HEK293 (cell line): Measurements from ENCODE around the gene PRDM11.

Experiments used
- CTCF ChIA-PET: fragments of 350-600 bp; formaldehyde crosslinking; extraction: SDS; loops from one replicate; lab custom pipeline; 2021; ENCODE audit warnings: antibody characterized with exemption; lab: Yijun Ruan, JAX
- POLR2A ChIA-PET: fragments of 300-600 bp; formaldehyde crosslinking; extraction: SDS; loops from one replicate; lab custom pipeline; 2020; ENCODE audit warnings: antibody characterized with exemption, inconsistent platforms; lab: Yijun Ruan, JAX
- H3K27ac ChIP-seq: fragments of 200-500 bp; sonication (Bioruptor generic); 2 replicates; pipeline ENCODE4 v1.5.1; 2014; ENCODE audit warnings: low read depth, low read length, control low read depth, inconsistent platforms; ENCODE audit errors: extremely low read depth
- H3K36me3 ChIP-seq, 2 experiments: fragments of 200-500 bp in 1 of 2; sonication (Bioruptor generic) in 1 of 2; 1 replicate in 1 of 2; 2 replicates in 1 of 2; pipeline ENCODE4 v1.5.1; 2014 to 2017; ENCODE audit warnings: inconsistent platforms in 2 of 2, low read length in 2 of 2; ENCODE audit not compliant: control insufficient read depth in 2 of 2, insufficient read depth in 1 of 2
- H3K4me1 ChIP-seq: fragments of 200-500 bp; sonication (Bioruptor generic); 2 replicates; pipeline ENCODE4 v1.5.1; 2014; ENCODE audit warnings: mild to moderate bottlenecking, low read length, inconsistent platforms; ENCODE audit not compliant: control insufficient read depth, insufficient read depth
- H3K4me3 ChIP-seq: 2 replicates; pipeline ENCODE4 v1.5.1; 2011; ENCODE audit warnings: low read depth, mild to moderate bottlenecking, control low read depth, low read length, moderate library complexity
- H3K9me3 ChIP-seq: fragments of 200-500 bp; sonication (Bioruptor generic); 2 replicates; pipeline ENCODE4 v1.5.1; 2014; ENCODE audit warnings: low read depth, low read length, inconsistent platforms; ENCODE audit not compliant: control insufficient read depth, insufficient read depth
- CTCF ChIP-seq: fragments of 450-650 bp; formaldehyde crosslinking; IDR thresholded peaks from 2 replicates; pipeline ENCODE4 v1.5.1; 2016; ENCODE audit warnings: missing biosample characterization, missing genetic modification characterization
- GLI2 ChIP-seq: fragments of 450-650 bp; formaldehyde crosslinking; IDR thresholded peaks from 2 replicates; pipeline ENCODE4; 2017; ENCODE audit warnings: missing biosample characterization, missing genetic modification characterization, low read depth, borderline replicate concordance
- HOXA7 ChIP-seq: sonication (generic); formaldehyde crosslinking; IDR thresholded peaks from 2 replicates; pipeline ENCODE4 v1.8.1; 2022; ENCODE audit warnings: missing genetic modification reagents, borderline replicate concordance
- HOXC10 ChIP-seq: sonication (generic); formaldehyde crosslinking; IDR thresholded peaks from 2 replicates; pipeline ENCODE4 v1.8.1; 2023; ENCODE audit warnings: mild to moderate bottlenecking, missing genetic modification reagents
- HOXD13 ChIP-seq: sonication (generic); formaldehyde crosslinking; IDR thresholded peaks from 2 replicates; pipeline ENCODE4 v1.8.0; 2022; ENCODE audit warnings: missing genetic modification reagents, borderline replicate concordance
- PBX3 ChIP-seq: sonication (generic); formaldehyde crosslinking; IDR thresholded peaks from 2 replicates; pipeline ENCODE4 v1.8.1; 2022; ENCODE audit warnings: mild to moderate bottlenecking, moderate library complexity, missing genetic modification reagents
- TSHZ1 ChIP-seq: fragments of 450-650 bp; formaldehyde crosslinking; IDR thresholded peaks from 2 replicates; pipeline ENCODE4 v1.5.1; 2016; ENCODE audit warnings: missing biosample characterization, missing genetic modification characterization, borderline replicate concordance
- ZBTB11 ChIP-seq: fragments of 450-650 bp; formaldehyde crosslinking; conservative IDR thresholded peaks from 2 replicates; pipeline ENCODE4 v1.5.1; 2016; ENCODE audit warnings: low read depth, missing biosample characterization, missing genetic modification characterization
- ZBTB21 ChIP-seq: fragments of 450-650 bp; formaldehyde crosslinking; IDR thresholded peaks from 2 replicates; pipeline ENCODE4 v1.5.1; 2017; ENCODE audit warnings: missing biosample characterization, missing genetic modification characterization
- ZNF16 ChIP-seq: fragments of 450-650 bp; formaldehyde crosslinking; IDR thresholded peaks from 2 replicates; pipeline ENCODE4 v1.5.1; 2016; ENCODE audit warnings: low read depth, missing biosample characterization, missing genetic modification characterization
- ZNF19 ChIP-seq: fragments of 450-650 bp; formaldehyde crosslinking; IDR thresholded peaks from 2 replicates; pipeline ENCODE4; 2016; ENCODE audit warnings: missing biosample characterization, missing genetic modification characterization, low read depth
- ZNF202 ChIP-seq: fragments of 450-650 bp; formaldehyde crosslinking; IDR thresholded peaks from 2 replicates; pipeline ENCODE4 v1.5.1; 2016; ENCODE audit warnings: missing biosample characterization, missing genetic modification characterization, borderline replicate concordance
- ZNF26 ChIP-seq: fragments of 450-650 bp; formaldehyde crosslinking; IDR thresholded peaks from 2 replicates; pipeline ENCODE4 v1.5.1; 2016; ENCODE audit warnings: missing biosample characterization, missing genetic modification characterization
- ZNF341 ChIP-seq: fragments of 450-650 bp; formaldehyde crosslinking; IDR thresholded peaks from 2 replicates; pipeline ENCODE4; 2016; ENCODE audit warnings: low read depth, missing biosample characterization, missing genetic modification characterization
- ZNF416 ChIP-seq: fragments of 450-650 bp; formaldehyde crosslinking; IDR thresholded peaks from 2 replicates; pipeline ENCODE4 v1.5.1; 2016; ENCODE audit warnings: missing biosample characterization, missing genetic modification characterization
- ZNF521 ChIP-seq: fragments of 450-650 bp; formaldehyde crosslinking; IDR thresholded peaks from 2 replicates; pipeline ENCODE4 v1.5.1; 2017; ENCODE audit warnings: missing biosample characterization, mild to moderate bottlenecking, missing genetic modification characterization
- ZNF600 ChIP-seq: fragments of 450-650 bp; formaldehyde crosslinking; IDR thresholded peaks from 2 replicates; pipeline ENCODE4 v1.5.1; 2016; ENCODE audit warnings: missing biosample characterization, missing genetic modification characterization
- ZNF654 ChIP-seq: fragments of 450-650 bp; formaldehyde crosslinking; IDR thresholded peaks from 2 replicates; pipeline ENCODE4 v1.5.1; 2016; ENCODE audit warnings: low read depth, missing biosample characterization, missing genetic modification characterization

PRDM11 gene

GRCh38 chr11:45109400-45109799 is 37.0 kb upstream of the PRDM11 start:
- Histone ChIP-seq H3K27ac (no peak overlapping the region), H3K36me3 (no peaks in the 10 kb centered on the region), H3K4me3 (no peak overlapping the region), H3K9me3 (no peaks in the 10 kb centered on the region)
- CTCF ChIA-PET, result interaction anchor here (0.6 to 20.2 kb wide), 18 partner anchors 20 to 662 kb away, joined by 3 to 847 read pairs (median 9); partner anchors contain the start of gene SYT13
- POLR2A ChIA-PET, result no interaction called here
- TF ChIP-seq ZNF341 (no peak), PBX3 (CRISPR knock-in tag) (no peak)
- TF ChIP-seq, all 188 proteins: peak for 0
- H3K4me1 ChIP-seq, result no peaks in the 10 kb centered on the region

GRCh38 chr11:45110562-45110961 is 35.9 kb upstream of the PRDM11 start:
- TF ChIP-seq ZNF600, result 0 out of 2 replicates have a peak, but pooled peaks have one; percentile 19
- TF ChIP-seq ZNF654 (tag by site-specific recombination), result peak; percentile 73
- TF ChIP-seq TSHZ1 (tag by site-specific recombination), result no peak
- TF ChIP-seq HOXD13, result no peak
- TF ChIP-seq ZNF202 (tag by site-specific recombination), result no peak
- TF ChIP-seq CTCF, result peak; percentile 26; the same call in 1 of the 2 replicates
- Histone ChIP-seq H3K4me3 (no peak overlapping the region), H3K27ac (no peak overlapping the region), H3K36me3 (no peaks in the 10 kb centered on the region), H3K9me3 (no peaks in the 10 kb centered on the region), H3K4me1 (no peaks in the 10 kb centered on the region)
- CTCF ChIA-PET, result interaction anchor here (0.5 to 20.2 kb wide), 66 partner anchors 8 to 843 kb away, joined by 3 to 847 read pairs (median 5); partner anchors contain the start of gene SYT13
- POLR2A ChIA-PET, result no interaction called here

GRCh38 chr11:45113807-45114206 is 32.6 kb upstream of the PRDM11 start:
- no peaks in the 10 kb centered on the region for H3K9me3 ChIP-seq
- POLR2A ChIA-PET, result no interaction called here
- H3K4me1 ChIP-seq, result no peaks in the 10 kb centered on the region
- CTCF ChIA-PET, result interaction anchor here (0.6 to 2.1 kb wide), 5 partner anchors 9 to 658 kb away, joined by 3 to 9 read pairs (median 3); no protein-coding TSS in a partner anchor
- H3K4me3 ChIP-seq, result no peak overlapping the region
- no peaks in the 10 kb centered on the region for H3K36me3 ChIP-seq
- H3K27ac ChIP-seq, result no peak overlapping the region
- TF ChIP-seq HOXA7 (CRISPR knock-in tag) (no peak), ZNF416 (tag by site-specific recombination) (no peak), ZNF19 (tag by site-specific recombination) (no peak), ZNF521 (tag by site-specific recombination) (no peak), GLI2 (tag by site-specific recombination) (no peak), HOXC10 (CRISPR knock-in tag) (no peak), ZNF16 (tag by site-specific recombination) (no peak), PBX3 (CRISPR knock-in tag) (no peak), ZBTB21 (no peak), ZNF26 (tag by site-specific recombination) (no peak), ZBTB11 (tag by site-specific recombination) (no peak)
